Lower leg skin (tissue), 4 donors: ENCODE data around the gene EPHA6. TPM values are rescaled to one million over a fixed set of nuclear protein-coding genes. Genes with fewer than 3 reads are reported as not detected.

Source experiments
- DNase-seq, 2 donors: peaks; one replicate each; pipeline ENCODE4 v3.0.0-alpha.2; 2019; ENCODE audit warnings: low spot score in 2 of 2
- H3K4me3 ChIP-seq: fragments of 200-600 bp; sonication (generic); 2 replicates; pipeline ENCODE4 v1.5.1; 2017; ENCODE audit warnings: mild to moderate bottlenecking, low read depth; ENCODE audit not compliant: poor library complexity, severe bottlenecking
- CTCF ChIP-seq, 3 donors: fragments of 450-650 bp; IDR thresholded peaks; one replicate each; pipeline ENCODE4 v1.5.1; 2016; ENCODE audit warnings: antibody characterized with exemption in 3 of 3, mild to moderate bottlenecking in 3 of 3, moderate library complexity in 2 of 3
- POLR2A ChIP-seq, 2 donors: fragments of 450-650 bp; IDR thresholded peaks; one replicate each; pipeline ENCODE4 v1.6.1; 2016 to 2017; ENCODE audit warnings: antibody characterized with exemption in 2 of 2, mild to moderate bottlenecking in 1 of 2, moderate library complexity in 1 of 2
- WGBS, 2 donors: methylation state at CpG; one replicate each; pipeline ENCODE4 v1.1.5; 2018; 5-methylcytosine and 5-hydroxymethylcytosine counted together
- intact Hi-C: fragments of 100-400 bp; cut with DNase I; formaldehyde crosslinking; loops from one replicate; pipeline ENCODE4 v1.15.0; 2023; ENCODE audit warnings: low total_unique reads
- total RNA-seq, 4 donors: library from RNA; depleted of rRNA; stranded (reverse); fragments of >200 nt; gene quantifications; one replicate each; pipeline ENCODE4 v1.1.0, GENCODE V29; 2016

EPHA6 gene
- total RNA-seq, 4 donors from 2014 or later, result 0.23 TPM; not detected in 3

- 48 to 64% methylated on average over 1 of the region's 1 CpG for WGBS, 2 donors
Observed at GRCh38 chr3:96806341-96806740, 8.1 kb upstream of the EPHA6 start.

DNA sequence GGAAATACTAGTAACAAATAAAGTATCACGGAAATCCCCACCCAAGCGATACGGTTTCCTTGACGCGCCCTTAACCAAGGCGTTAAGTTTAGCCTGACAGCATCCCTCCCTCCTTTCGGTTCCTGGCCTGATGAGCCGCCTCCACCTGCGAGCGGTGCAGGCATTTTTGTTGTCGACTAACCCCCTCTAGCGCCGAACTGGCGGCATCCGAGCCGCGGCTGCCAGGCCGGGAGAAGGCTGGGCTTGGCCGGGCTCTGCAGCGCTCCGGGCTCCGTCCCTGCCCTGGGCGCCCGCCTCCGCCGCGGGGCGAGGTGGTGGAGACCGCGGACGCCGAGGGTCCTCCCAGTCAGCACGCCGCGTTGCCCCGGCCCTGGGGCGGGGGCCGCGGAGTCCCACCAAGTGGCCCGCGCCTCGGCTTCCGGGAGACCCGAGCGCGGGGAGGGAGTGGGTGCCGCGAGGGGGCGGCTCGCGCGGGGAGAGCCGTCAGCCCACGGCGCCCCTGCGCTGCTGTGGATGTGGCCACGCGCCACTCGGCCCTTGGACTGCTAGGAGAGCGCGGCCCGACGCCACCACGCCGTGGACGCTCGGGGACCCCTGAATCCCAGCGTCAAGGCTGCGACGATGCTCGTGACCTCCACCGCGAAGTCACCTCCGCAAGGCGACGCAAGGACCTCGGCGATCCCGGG lies 1.1 kb upstream of the EPHA6 start:
- peak in 1 of 2 donors; percentile 86 for DNase-seq
- 1% methylated on average over 25 to 36 of the region's 79 CpGs for WGBS, 2 donors
- intact Hi-C loops, result no loop called here
- H3K4me3 ChIP-seq, result peak overlapping the region; percentile 45
- TF ChIP-seq POLR2A (IDR thresholded peaks at IDR 0.05), result no peak
- TF ChIP-seq CTCF (IDR thresholded peaks at IDR 0.05), result no peak

More at GRCh38 chr3:96806341-96806740, 8.1 kb upstream of the EPHA6 start:
- H3K4me3 ChIP-seq, result no peak overlapping the region
- intact Hi-C loops, result no loop called here
- no peak for DNase-seq
- TF ChIP-seq CTCF (IDR thresholded peaks at IDR 0.05) (no peak), POLR2A (IDR thresholded peaks at IDR 0.05) (no peak)

- intact Hi-C loops, result no loop called here
- H3K4me3 ChIP-seq, result no peak overlapping the region
- no peak for DNase-seq
- WGBS, 2 donors, result 8% methylated on average over 48 to 50 of the region's 50 CpGs
- TF ChIP-seq CTCF (IDR thresholded peaks at IDR 0.05) (no peak), POLR2A (IDR thresholded peaks at IDR 0.05) (no peak)
Observed at GRCh38 chr3:96814651-96815567, 515 bp downstream of the EPHA6 start.

DNA sequence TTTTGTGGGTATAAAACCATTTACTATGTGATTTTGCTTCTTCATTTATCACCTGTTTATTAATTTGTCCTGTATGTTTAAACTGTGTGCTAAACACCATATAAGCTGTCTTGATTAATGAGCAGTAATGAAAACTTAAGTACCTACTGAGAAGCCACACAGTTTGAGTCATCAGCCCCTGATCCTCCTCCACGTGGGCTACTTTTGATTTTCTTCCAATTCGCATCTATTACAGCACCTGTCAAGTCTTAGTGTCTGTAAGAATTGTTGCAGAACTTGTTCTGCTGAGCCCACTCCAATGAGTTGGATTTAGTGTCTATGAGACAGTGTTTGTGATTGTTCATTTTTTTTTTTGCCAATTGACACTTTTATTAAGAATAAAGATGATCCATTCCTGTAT lies 16.8 kb downstream of the EPHA6 start:
- intact Hi-C loops, result no loop called here
- DNase-seq, result no peak
- H3K4me3 ChIP-seq, result no peak overlapping the region
- TF ChIP-seq CTCF (IDR thresholded peaks at IDR 0.05) (no peak), POLR2A (IDR thresholded peaks at IDR 0.05) (no peak)
- WGBS, 2 donors, result 33 to 40% methylated on average over 2 of the region's 2 CpGs

DNA sequence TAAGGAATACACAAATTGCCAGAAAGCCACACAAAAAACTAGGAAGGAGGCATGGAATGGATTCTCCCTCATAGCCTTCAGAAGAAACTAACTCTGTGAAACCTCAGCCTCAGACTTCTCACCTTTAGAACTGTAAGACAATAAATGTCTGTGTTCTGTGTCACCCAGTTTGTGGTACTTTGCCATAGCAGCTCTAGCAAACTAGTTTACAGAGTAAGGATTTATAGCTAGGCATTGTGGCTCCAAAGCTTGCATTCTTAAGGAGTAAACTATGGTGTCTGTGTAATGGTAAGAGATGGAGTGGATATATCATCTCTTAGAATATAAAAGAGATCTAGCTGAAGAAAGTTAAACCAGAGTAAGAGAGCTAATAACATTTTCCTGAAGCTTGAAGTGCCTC lies 18.9 kb downstream of the EPHA6 start:
- TF ChIP-seq POLR2A (IDR thresholded peaks at IDR 0.05) (no peak), CTCF (IDR thresholded peaks at IDR 0.05) (no peak)
- H3K4me3 ChIP-seq, result no peak overlapping the region
- intact Hi-C loops, result no loop called here
- no peak for DNase-seq
